ENCODE measurements around the gene NXPE1. TPM values are rescaled to one million over a fixed set of nuclear protein-coding genes. Genes with fewer than 3 reads are reported as not detected.

Gene NXPE1
- total and polyA plus RNA-seq, 9 of the 15 experiments (the other 6 are each of a cell fraction or from before 2014, with no cell fraction given) = not detected

DNA sequence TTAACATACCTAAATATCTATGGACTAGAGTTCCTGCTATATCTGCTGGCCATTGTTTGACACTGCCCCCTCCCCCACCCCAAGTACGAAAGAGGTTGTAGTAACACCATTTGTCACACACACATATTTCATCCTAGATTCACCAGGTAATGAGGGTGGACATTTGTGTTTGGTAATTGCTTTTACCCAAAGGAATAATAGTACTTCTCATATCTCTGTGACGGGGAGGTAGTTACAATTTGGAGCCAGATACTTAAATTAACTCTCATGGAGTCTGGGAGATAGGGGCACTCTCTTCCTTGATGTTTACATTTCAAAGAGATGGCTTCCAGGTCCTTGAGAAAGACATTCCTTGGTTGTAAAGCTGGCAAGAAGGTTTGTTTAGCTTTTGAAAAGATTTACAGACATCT, 81.7 kb downstream of the NXPE1 start:
- no TSS peak for BruUV-seq (replicated peaks)
- TF ChIP-seq TEAD4 (IDR thresholded peaks at IDR 0.05; ENCODE audit: low read length) = no peak
- no peak for TF ChIP-seq TEAD4 (CRISPR knock-in tag; IDR thresholded peaks at IDR 0.05; ENCODE audit: borderline replicate concordance)
- TF ChIP-seq ELF1 (tag; IDR thresholded peaks at IDR 0.05) = no peak
- no peak for DNase-seq (ENCODE audit: extremely low read depth in 1 of 4, low spot score in 3 of 4)
- Histone ChIP-seq H2AFZ (ENCODE audit: low read depth, low read length) (no peak overlapping the region; the same call in 1 of the 2 replicates), H3K9me1 (ENCODE audit: control insufficient read depth, insufficient read depth, low read length) (no peaks in the 10 kb centered on the region), H3K4me3 (no peak overlapping the region), H3K4me1 (replicated peaks in 1 of 2; ENCODE audit: control insufficient read depth in 2 of 2, insufficient read depth in 2 of 2, low read length in 2 of 2) (no peaks in the 10 kb centered on the region), H3K4me2 (ENCODE audit: insufficient read depth, low read length) (no peak overlapping the region; the same call in 1 of the 2 replicates), H3K9me3 (replicated peaks; ENCODE audit: control insufficient read depth, insufficient read depth, low read depth, low read length) (no peaks in the 10 kb centered on the region; the same call in 1 of the 2 replicates), H3K36me3 (ENCODE audit: control insufficient read depth, insufficient read depth, low read length) (no peaks in the 10 kb centered on the region), H3K27ac (ENCODE audit: extremely low read depth, low read depth, low read length) (no peak overlapping the region), H4K20me1 (replicated peaks; ENCODE audit: control insufficient read depth, insufficient read depth, low read length) (no peaks in the 10 kb centered on the region), H3K27me3 (ENCODE audit: control insufficient read depth in 2 of 2, insufficient read depth in 2 of 2, low read length in 2 of 2) (no peaks in the 10 kb centered on the region; a peak in 1 of 5 replicates), H3K79me2 (ENCODE audit: control insufficient read depth, insufficient read depth, low read length) (no peaks in the 10 kb centered on the region), H3K9ac (ENCODE audit: insufficient read depth in 1 of 2, low read depth in 2 of 2, low read length in 2 of 2) (no peak overlapping the region)
- ChIA-PET POLR2A (no interaction called here), CTCF (ENCODE audit: low intra/inter-chr PET ratio) (no interaction called here)
- WGBS (ENCODE audit: insufficient coverage, low coverage, missing lambda C conversion rate) = 7% methylated on average over 2 of the region's 2 CpGs
- FAIRE-seq = no peak
- intact Hi-C loops (cut with micrococcal nuclease) = loop anchor here (2.0 kb wide), 1 partner anchor 137 kb away; no protein-coding TSS in a partner anchor
- in situ Hi-C loops (cut with MboI) = no loop called here
- no peak for ATAC-seq

DNA sequence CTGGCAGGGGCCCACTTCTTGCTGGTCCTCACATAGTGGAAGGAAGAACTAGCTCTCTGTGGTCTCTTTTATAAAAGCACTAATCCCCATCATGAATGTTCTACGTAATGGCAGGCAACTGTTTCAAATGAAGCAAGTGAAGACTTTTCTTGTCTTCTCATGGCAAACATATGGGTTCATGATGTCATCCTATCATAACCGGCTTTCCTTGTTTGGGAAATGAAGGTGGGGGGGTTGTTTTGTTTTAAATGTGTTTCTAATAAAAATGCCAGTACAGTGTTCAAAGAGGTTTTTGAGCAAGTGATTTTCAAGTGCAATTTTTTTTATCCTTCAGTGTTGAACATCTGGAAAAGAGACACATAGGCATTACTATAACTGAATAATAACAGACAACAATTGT, 87.0 kb downstream of the NXPE1 start:
- in situ Hi-C loops (cut with MboI) = no loop called here
- Histone ChIP-seq H3K4me2 (ENCODE audit: insufficient read depth, low read length) (no peak overlapping the region), H3K9me1 (ENCODE audit: control insufficient read depth, insufficient read depth, low read length) (no peaks in the 10 kb centered on the region), H3K79me2 (ENCODE audit: control insufficient read depth, insufficient read depth, low read length) (no peaks in the 10 kb centered on the region), H3K27me3 (ENCODE audit: control insufficient read depth in 2 of 2, insufficient read depth in 2 of 2, low read length in 2 of 2) (no peaks in the 10 kb centered on the region), H2AFZ (ENCODE audit: low read depth, low read length) (no peak overlapping the region), H3K36me3 (ENCODE audit: control insufficient read depth, insufficient read depth, low read length) (no peaks in the 10 kb centered on the region), H3K9ac (ENCODE audit: insufficient read depth in 1 of 2, low read depth in 2 of 2, low read length in 2 of 2) (no peak overlapping the region), H3K4me3 (no peak overlapping the region), H3K9me3 (replicated peaks; ENCODE audit: control insufficient read depth, insufficient read depth, low read depth, low read length) (no peaks in the 10 kb centered on the region; the same call in 1 of the 2 replicates), H4K20me1 (replicated peaks; ENCODE audit: control insufficient read depth, insufficient read depth, low read length) (no peaks in the 10 kb centered on the region), H3K4me1 (replicated peaks in 1 of 2; ENCODE audit: control insufficient read depth in 2 of 2, insufficient read depth in 2 of 2, low read length in 2 of 2) (no peaks in the 10 kb centered on the region), H3K27ac (ENCODE audit: extremely low read depth, low read depth, low read length) (no peak overlapping the region)
- no peak for FAIRE-seq
- no peak for TF ChIP-seq STAT5A (IDR thresholded peaks at IDR 0.05; ENCODE audit: borderline replicate concordance, low read length)
- intact Hi-C loops (cut with micrococcal nuclease) = no loop called here
- 32% methylated on average over 2 of the region's 2 CpGs for WGBS (ENCODE audit: insufficient coverage, low coverage, missing lambda C conversion rate)
- CTCF ChIA-PET (ENCODE audit: low intra/inter-chr PET ratio) = no interaction called here
- no TSS peak for BruUV-seq (replicated peaks)
- no peak for DNase-seq (ENCODE audit: extremely low read depth in 1 of 4, low spot score in 3 of 4)
- ATAC-seq = no peak
- POLR2A ChIA-PET = no interaction called here

Small RNAs within 50 kb of the gene (small RNA-seq; reads per million reads assigned to genes)
- gene RF01210 = 0.15 reads per million

Other genes with a start within 250 kb of the NXPE1 start
- 10.1 and 13.4 TPM in 2 replicates for gene C11orf71, start 159.4 kb downstream of the NXPE1 start, total RNA-seq (2014; rRNA removed)
- 8.0 and 8.5 TPM in 2 replicates for gene C11orf71, start 159.4 kb downstream of the NXPE1 start, total RNA-seq (2014; rRNA removed; fragmentation: Illumina TruSeq; extraction: Trizol)
- 8.9 and 9.1 TPM in 2 replicates for gene C11orf71, start 159.4 kb downstream of the NXPE1 start, total RNA-seq (2015; rRNA removed; fragmentation: Illumina TruSeq; extraction: Trizol)
- 10.4 and 10.8 TPM in 2 replicates for gene C11orf71, start 159.4 kb downstream of the NXPE1 start, total RNA-seq (2021)
- 13.6 and 15.1 TPM in 2 replicates for gene C11orf71, start 159.4 kb downstream of the NXPE1 start, polyA plus RNA-seq (2011; rRNA removed)
- 8.8 and 8.9 TPM in 2 replicates for gene C11orf71, start 159.4 kb downstream of the NXPE1 start, polyA plus RNA-seq (2014; fragmentation: Illumina TruSeq; extraction: Trizol)
- 1 to 10 TPM; 2.9 to 4.3 TPM for gene C11orf71, start 159.4 kb downstream of the NXPE1 start, polyA plus RNA-seq (2014; fragmentation: Nextera tagmentation; extraction: Ambion mirVana)
- gene C11orf71, start 159.4 kb downstream of the NXPE1 start, polyA plus RNA-seq (2014; rRNA removed) = 14.7 and 19.5 TPM in 2 replicates
- 21.7 and 27.4 TPM in 2 replicates for gene RBM7, start 159.2 kb downstream of the NXPE1 start, total RNA-seq (2014; rRNA removed)
- 42.2 and 52.5 TPM in 2 replicates for gene RBM7, start 159.2 kb downstream of the NXPE1 start, total RNA-seq (2014; rRNA removed; fragmentation: Illumina TruSeq; extraction: Trizol)
- 45.7 and 49.6 TPM in 2 replicates for gene RBM7, start 159.2 kb downstream of the NXPE1 start, total RNA-seq (2015; rRNA removed; fragmentation: Illumina TruSeq; extraction: Trizol)
- 28.5 and 31.3 TPM in 2 replicates for gene RBM7, start 159.2 kb downstream of the NXPE1 start, total RNA-seq (2021)
- 59.2 and 72.0 TPM in 2 replicates for gene RBM7, start 159.2 kb downstream of the NXPE1 start, polyA plus RNA-seq (2011; rRNA removed)
- 54.0 and 55.7 TPM in 2 replicates for gene RBM7, start 159.2 kb downstream of the NXPE1 start, polyA plus RNA-seq (2014; fragmentation: Illumina TruSeq; extraction: Trizol)
- 10 to 100 TPM; 62.7 to 76.8 TPM for gene RBM7, start 159.2 kb downstream of the NXPE1 start, polyA plus RNA-seq (2014; fragmentation: Nextera tagmentation; extraction: Ambion mirVana)
- 24.1 and 26.0 TPM in 2 replicates for gene RBM7, start 159.2 kb downstream of the NXPE1 start, polyA plus RNA-seq (2014; rRNA removed)
- gene REXO2, start 120.4 kb downstream of the NXPE1 start, total RNA-seq (2014; rRNA removed) = 173 and 189 TPM in 2 replicates
- gene REXO2, start 120.4 kb downstream of the NXPE1 start, total RNA-seq (2014; rRNA removed; fragmentation: Illumina TruSeq; extraction: Trizol) = 204 and 225 TPM in 2 replicates
- gene REXO2, start 120.4 kb downstream of the NXPE1 start, total RNA-seq (2015; rRNA removed; fragmentation: Illumina TruSeq; extraction: Trizol) = 184 and 193 TPM in 2 replicates
- 144 and 145 TPM in 2 replicates for gene REXO2, start 120.4 kb downstream of the NXPE1 start, total RNA-seq (2021)
- 281 and 370 TPM in 2 replicates for gene REXO2, start 120.4 kb downstream of the NXPE1 start, polyA plus RNA-seq (2011; rRNA removed)
- gene REXO2, start 120.4 kb downstream of the NXPE1 start, polyA plus RNA-seq (2014; fragmentation: Illumina TruSeq; extraction: Trizol) = 179 and 230 TPM in 2 replicates
- gene REXO2, start 120.4 kb downstream of the NXPE1 start, polyA plus RNA-seq (2014; fragmentation: Nextera tagmentation; extraction: Ambion mirVana) = 100 to 1,000 TPM; 143 to 151 TPM
- gene REXO2, start 120.4 kb downstream of the NXPE1 start, polyA plus RNA-seq (2014; rRNA removed) = 262 and 285 TPM in 2 replicates
- not detected in 2 replicates for gene NXPE4, start 35.9 kb upstream of the NXPE1 start, total RNA-seq (2014; rRNA removed)
- not detected in 2 replicates for gene NXPE4, start 35.9 kb upstream of the NXPE1 start, total RNA-seq (2014; rRNA removed; fragmentation: Illumina TruSeq; extraction: Trizol)
- not detected in 2 replicates for gene NXPE4, start 35.9 kb upstream of the NXPE1 start, total RNA-seq (2015; rRNA removed; fragmentation: Illumina TruSeq; extraction: Trizol)
- not detected in 2 replicates for gene NXPE4, start 35.9 kb upstream of the NXPE1 start, total RNA-seq (2021)
- gene NXPE4, start 35.9 kb upstream of the NXPE1 start, polyA plus RNA-seq (2011; rRNA removed) = not detected in 2 replicates
- gene NXPE4, start 35.9 kb upstream of the NXPE1 start, polyA plus RNA-seq (2014; fragmentation: Illumina TruSeq; extraction: Trizol) = not detected in 2 replicates
- gene NXPE4, start 35.9 kb upstream of the NXPE1 start, polyA plus RNA-seq (2014; fragmentation: Nextera tagmentation; extraction: Ambion mirVana) = not detected
- not detected in 2 replicates for gene NXPE4, start 35.9 kb upstream of the NXPE1 start, polyA plus RNA-seq (2014; rRNA removed)
- gene NXPE2, start 118.6 kb upstream of the NXPE1 start, total RNA-seq (2014; rRNA removed) = not detected in 2 replicates
- not detected in 2 replicates for gene NXPE2, start 118.6 kb upstream of the NXPE1 start, total RNA-seq (2014; rRNA removed; fragmentation: Illumina TruSeq; extraction: Trizol)
- gene NXPE2, start 118.6 kb upstream of the NXPE1 start, total RNA-seq (2015; rRNA removed; fragmentation: Illumina TruSeq; extraction: Trizol) = not detected in 2 replicates
- 0.13 TPM in 1 of 2 replicates, not detected in the other for gene NXPE2, start 118.6 kb upstream of the NXPE1 start, total RNA-seq (2021)
- not detected in 2 replicates for gene NXPE2, start 118.6 kb upstream of the NXPE1 start, polyA plus RNA-seq (2011; rRNA removed)
- gene NXPE2, start 118.6 kb upstream of the NXPE1 start, polyA plus RNA-seq (2014; fragmentation: Illumina TruSeq; extraction: Trizol) = not detected in 2 replicates
- not detected for gene NXPE2, start 118.6 kb upstream of the NXPE1 start, polyA plus RNA-seq (2014; fragmentation: Nextera tagmentation; extraction: Ambion mirVana)
- gene NXPE2, start 118.6 kb upstream of the NXPE1 start, polyA plus RNA-seq (2014; rRNA removed) = 0.07 TPM in 1 of 2 replicates, not detected in the other

All from K562 (cell line).